ENCODE data around the gene NCAM2. TPM values are rescaled to one million over a fixed set of nuclear protein-coding genes. Genes with fewer than 3 reads are reported as not detected.

NCAM2 gene
- total RNA-seq, 1 experiment from 2014 or later, result not detected

GRCh38 chr21:20994790-20995189 is 3.4 kb upstream of the NCAM2 start (continued):
- TF ChIP-seq, protein P1, sequence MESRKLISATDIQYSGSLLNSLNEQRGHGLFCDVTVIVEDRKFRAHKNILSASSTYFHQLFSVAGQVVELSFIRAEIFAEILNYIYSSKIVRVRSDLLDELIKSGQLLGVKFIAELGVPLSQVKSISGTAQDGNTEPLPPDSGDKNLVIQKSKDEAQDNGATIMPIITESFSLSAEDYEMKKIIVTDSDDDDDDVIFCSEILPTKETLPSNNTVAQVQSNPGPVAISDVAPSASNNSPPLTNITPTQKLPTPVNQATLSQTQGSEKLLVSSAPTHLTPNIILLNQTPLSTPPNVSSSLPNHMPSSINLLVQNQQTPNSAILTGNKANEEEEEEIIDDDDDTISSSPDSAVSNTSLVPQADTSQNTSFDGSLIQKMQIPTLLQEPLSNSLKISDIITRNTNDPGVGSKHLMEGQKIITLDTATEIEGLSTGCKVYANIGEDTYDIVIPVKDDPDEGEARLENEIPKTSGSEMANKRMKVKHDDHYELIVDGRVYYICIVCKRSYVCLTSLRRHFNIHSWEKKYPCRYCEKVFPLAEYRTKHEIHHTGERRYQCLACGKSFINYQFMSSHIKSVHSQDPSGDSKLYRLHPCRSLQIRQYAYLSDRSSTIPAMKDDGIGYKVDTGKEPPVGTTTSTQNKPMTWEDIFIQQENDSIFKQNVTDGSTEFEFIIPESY (IDR thresholded peaks at IDR 0.05; ENCODE audit: extremely low read depth, insufficient replicate concordance, low read length), result no peak
- TF ChIP-seq EZH2phosphoT487 (IDR thresholded peaks at IDR 0.05; ENCODE audit: borderline replicate concordance) (no peak), ZFX (IDR thresholded peaks at IDR 0.05) (no peak)

GRCh38 chr21:20996421-20997310 is 1.5 kb upstream of the NCAM2 start:
- no peak overlapping the region for H3K4me3 ChIP-seq (replicated peaks in 1 of 2; ENCODE audit: low read depth in 1 of 2, low read length in 2 of 2)
- H3K4me2 ChIP-seq (ENCODE audit: low read length), result no peak overlapping the region
- no peaks in the 10 kb centered on the region for H3K79me2 ChIP-seq (ENCODE audit: insufficient read depth, low read length)
- CTCF ChIA-PET, result no interaction called here
- no peak overlapping the region for H3K9ac ChIP-seq (ENCODE audit: low read length)
- H3K36me3 ChIP-seq (ENCODE audit: control insufficient read depth in 1 of 2, insufficient read depth in 2 of 2, low read length in 2 of 2), result no peaks in the 10 kb centered on the region
- peaks cover 10% of the 10 kb centered on the region in 2 experiments; a peak in 2 of 4 replicates for H3K9me3 ChIP-seq (ENCODE audit: control insufficient read depth in 1 of 2, insufficient read depth in 1 of 2, low read depth in 1 of 2, low read length in 2 of 2)
- H2AFZ ChIP-seq (ENCODE audit: low read depth, low read length, poor library complexity, severe bottlenecking), result no peak overlapping the region
- H3K4me1 ChIP-seq (ENCODE audit: control insufficient read depth in 1 of 2, insufficient read depth in 2 of 2, low read length in 2 of 2), result no peaks in the 10 kb centered on the region
- intact Hi-C loops (cut with micrococcal nuclease), result no loop called here
- H3K27ac ChIP-seq (ENCODE audit: low read depth, low read length), result no peak overlapping the region
- POLR2A ChIA-PET, result no interaction called here
- no peaks in the 10 kb centered on the region for H3K9me2 ChIP-seq (ENCODE audit: insufficient read depth)
- H3K27me3 ChIP-seq (ENCODE audit: insufficient read depth, low read length), result no peaks in the 10 kb centered on the region
- DNase-seq (ENCODE audit: low read depth, low spot score), result no peak
- RAD21 ChIA-PET (ENCODE audit: low non-redundant PET in 1 of 2, low total read pairs in 2 of 2, uncharacterized antibody in 2 of 2, unreplicated experiment in 2 of 2), result no interaction called here
- ATAC-seq, result no peak
- BruUV-seq (replicated peaks), result no TSS peak
- TF ChIP-seq JUND (IDR thresholded peaks at IDR 0.05), result no peak
- no peak for TF ChIP-seq YY1 (IDR thresholded peaks at IDR 0.05; ENCODE audit: extremely low read depth, insufficient replicate concordance, low read depth, low read length)
- TF ChIP-seq TCF7L2 (IDR thresholded peaks at IDR 0.05; ENCODE audit: borderline replicate concordance, extremely low read depth, insufficient read depth, insufficient read length), result no peak
- no peak for TF ChIP-seq SRF (IDR thresholded peaks at IDR 0.05; ENCODE audit: low read depth)
- no peak for TF ChIP-seq MAX (IDR thresholded peaks at IDR 0.05)
- no peak for TF ChIP-seq FOSL1 (IDR thresholded peaks at IDR 0.05; ENCODE audit: low read depth)
- TF ChIP-seq ZFX (IDR thresholded peaks at IDR 0.05), result no peak
- TF ChIP-seq, protein P1 (IDR thresholded peaks at IDR 0.05; ENCODE audit: extremely low read depth, insufficient replicate concordance, low read length), result no peak
- no peak for TF ChIP-seq EZH2 (IDR thresholded peaks at IDR 0.05)
- no peak for TF ChIP-seq EGR1 (IDR thresholded peaks at IDR 0.05; ENCODE audit: low read depth)
- H4K20me1 ChIP-seq (ENCODE audit: insufficient read depth), result no peaks in the 10 kb centered on the region

Measured in HCT116 (cell line).